HCT116 (cell line): Measurements from ENCODE around the gene DPH3. TPM values are rescaled to one million over a fixed set of nuclear protein-coding genes. Genes with fewer than 3 reads are reported as not detected.

Experiments
- ATAC-seq: fragments of 200-7000 bp; cut with Tn5 transposase; 2 replicates; pipeline ENCODE4 v1.9.1; 2020; ENCODE audit warnings: mild to moderate bottlenecking, moderate library complexity
- BruUV-seq: library from RNA; stranded (reverse); fragments of 400-500 nt; replicated peaks from 2 replicates; lab custom pipeline; 2021; lab: Mats Ljungman, UMichigan
- CTCF ChIA-PET: fragments of 300-600 bp; sonication (Branson Sonifier 250); formaldehyde crosslinking; loops from one replicate; lab custom pipeline; 2021; ENCODE audit warnings: antibody characterized with exemption; lab: Charles Lee
- POLR2A ChIA-PET: fragments of 300-600, 350-600 bp; sonication (Branson Sonifier 250); formaldehyde crosslinking; loops from one replicate; lab custom pipeline; 2021; ENCODE audit warnings: antibody characterized with exemption; lab: Charles Lee
- RAD21 ChIA-PET, 2 experiments: fragments of 300-600 bp; sonication (Branson Sonifier 250); formaldehyde crosslinking; loops; one replicate each; lab custom pipeline; 2023; ENCODE audit warnings: low total read pairs in 2 of 2; ENCODE audit not compliant: uncharacterized antibody in 2 of 2, unreplicated experiment in 2 of 2, low non-redundant PET in 1 of 2; lab: Charles Lee
- DNase-seq: peaks from one replicate; pipeline ENCODE4 v3.0.0-alpha.2; 2010; ENCODE audit warnings: low read depth, low spot score
- H2AFZ ChIP-seq: fragments of 200-600 bp; shearing (Covaris generic), sonication (generic); 2 replicates; pipeline ENCODE4 v1.6.1; 2017; ENCODE audit warnings: low read depth, mixed run types, mixed read lengths, antibody characterized with exemption, low read length; ENCODE audit not compliant: poor library complexity, severe bottlenecking
- H3K27ac ChIP-seq: 2 replicates; pipeline ENCODE4 v1.5.1; 2012; ENCODE audit warnings: low read depth, low read length
- H3K27me3 ChIP-seq: fragments of 200-600 bp; sonication (generic); 2 replicates; pipeline ENCODE4 v1.6.1; 2016; ENCODE audit warnings: mixed run types, low read length, mixed read lengths; ENCODE audit not compliant: insufficient read depth
- H3K36me3 ChIP-seq, 2 experiments: fragments of 200-500 bp in 1 of 2; fragments of 200-600 bp in 1 of 2; sonication (Bioruptor generic) in 1 of 2; sonication (generic) in 1 of 2; 2 replicates each; pipeline versions ENCODE4 v1.5.1 to v1.6.1; 2014 to 2016; ENCODE audit warnings: low read length in 2 of 2, inconsistent platforms in 1 of 2, mixed read lengths in 1 of 2, mixed run types in 1 of 2; ENCODE audit not compliant: insufficient read depth in 2 of 2, control insufficient read depth in 1 of 2
- H3K4me1 ChIP-seq, 2 experiments: fragments of 200-600 bp in 1 of 2; sonication (generic) in 1 of 2; 2 replicates each; pipeline versions ENCODE4 v1.5.1 to v1.6.1; 2012 to 2017; ENCODE audit warnings: low read length in 2 of 2, inconsistent platforms in 1 of 2, mild to moderate bottlenecking in 1 of 2, mixed read lengths in 1 of 2, mixed run types in 1 of 2, moderate library complexity in 1 of 2; ENCODE audit not compliant: insufficient read depth in 2 of 2, control insufficient read depth in 1 of 2
- H3K4me2 ChIP-seq: fragments of 200-600 bp; sonication (generic); 2 replicates; pipeline ENCODE4 v1.6.1; 2017; ENCODE audit warnings: mixed run types, low read length, mixed read lengths
- H3K4me3 ChIP-seq, 2 experiments: fragments of 200-600 bp in 1 of 2; sonication (generic) in 1 of 2; replicated peaks in 1 of 2; 2 replicates each; pipeline ENCODE4 v1.5.1; 2011 to 2016; ENCODE audit warnings: low read length in 2 of 2, control low read depth in 1 of 2, low read depth in 1 of 2, mild to moderate bottlenecking in 1 of 2, mixed read lengths in 1 of 2, mixed run types in 1 of 2
- H3K79me2 ChIP-seq: fragments of 200-600 bp; sonication (generic); 2 replicates; pipeline ENCODE4 v1.6.1; 2017; ENCODE audit warnings: mild to moderate bottlenecking, mixed run types, low read length, moderate library complexity, mixed read lengths; ENCODE audit not compliant: insufficient read depth
- H3K9ac ChIP-seq: fragments of 200-600 bp; sonication (generic); 2 replicates; pipeline ENCODE4 v1.6.1; 2016; ENCODE audit warnings: low read length, mixed read lengths
- H3K9me2 ChIP-seq: fragments of 200-600 bp; sonication (generic), shearing (Covaris generic); 2 replicates; pipeline ENCODE4 v1.6.1; 2017; ENCODE audit warnings: mixed run types, mild to moderate bottlenecking, moderate library complexity; ENCODE audit not compliant: insufficient read depth
- H3K9me3 ChIP-seq, 2 experiments: fragments of 200-500 bp in 1 of 2; fragments of 200-600 bp in 1 of 2; sonication (Bioruptor generic) in 1 of 2; sonication (generic) in 1 of 2; 2 replicates each; pipeline ENCODE4 v1.6.1; 2014 to 2017; ENCODE audit warnings: low read length in 2 of 2, mixed read lengths in 2 of 2, inconsistent platforms in 1 of 2, low read depth in 1 of 2, mild to moderate bottlenecking in 1 of 2, mixed run types in 1 of 2, moderate library complexity in 1 of 2; ENCODE audit not compliant: control insufficient read depth in 1 of 2, insufficient read depth in 1 of 2
- H4K20me1 ChIP-seq: fragments of 200-600 bp; sonication (generic), shearing (Covaris generic); 2 replicates; pipeline ENCODE4 v1.6.1; 2017; ENCODE audit warnings: mixed run types, mild to moderate bottlenecking, moderate library complexity; ENCODE audit not compliant: insufficient read depth
- CBX3 ChIP-seq: IDR thresholded peaks from 2 replicates; pipeline ENCODE4 v1.6.1; 2012; ENCODE audit warnings: low read depth
- CEBPB ChIP-seq: IDR thresholded peaks from 2 replicates; pipeline ENCODE4 v1.6.1; 2012; ENCODE audit warnings: low read depth
- ELF1 ChIP-seq: IDR thresholded peaks from 2 replicates; pipeline ENCODE4 v1.6.1; 2012; ENCODE audit warnings: low read depth, borderline replicate concordance
- EZH2 ChIP-seq: fragments of 200-600 bp; sonication (generic); IDR thresholded peaks from 2 replicates; pipeline ENCODE4 v1.6.1; 2017; ENCODE audit warnings: antibody characterized with exemption, mixed run types
- FOSL1 ChIP-seq: IDR thresholded peaks from 2 replicates; pipeline ENCODE4 v1.6.1; 2012; ENCODE audit warnings: low read depth
- JUND ChIP-seq: IDR thresholded peaks from 2 replicates; pipeline ENCODE4 v1.6.1; 2012
- POLR2A ChIP-seq: IDR thresholded peaks from 2 replicates; pipeline ENCODE4 v1.7.0; 2011; ENCODE audit warnings: borderline replicate concordance; ENCODE audit not compliant: insufficient read depth, insufficient read length; ENCODE audit errors: extremely low read depth
- POLR2AphosphoS5 ChIP-seq: IDR thresholded peaks from 2 replicates; pipeline ENCODE4 v1.6.1; 2011; ENCODE audit warnings: mild to moderate bottlenecking, low read depth, low read length, moderate library complexity
- SIN3A ChIP-seq: IDR thresholded peaks from 2 replicates; pipeline ENCODE4 v1.6.1; 2012; ENCODE audit warnings: low read depth
- TCF7L2 ChIP-seq: IDR thresholded peaks from 2 replicates; pipeline ENCODE4 v1.7.0; 2011; ENCODE audit warnings: borderline replicate concordance, inconsistent platforms; ENCODE audit not compliant: insufficient read depth, insufficient read length; ENCODE audit errors: extremely low read depth
- YY1 ChIP-seq: IDR thresholded peaks from 2 replicates; pipeline ENCODE4 v1.6.1; 2011; ENCODE audit warnings: low read length, low read depth, moderate library complexity, mild to moderate bottlenecking; ENCODE audit not compliant: insufficient replicate concordance; ENCODE audit errors: extremely low read depth
- ZFX ChIP-seq: fragments of 450-650 bp; IDR thresholded peaks from 2 replicates; pipeline ENCODE4 v1.6.1; 2017
- intact Hi-C: fragments of 100-400 bp; cut with micrococcal nuclease; formaldehyde crosslinking; loops from 2 replicates; pipeline ENCODE4 v1.10.0; 2022
- total RNA-seq: library from RNA; stranded (reverse); gene quantifications from one replicate; pipeline ENCODE4 v1.2.1, GENCODE V29; 2021; ENCODE audit not compliant: unreplicated experiment
- TF ChIP-seq, protein P1 (sequence below): IDR thresholded peaks from 2 replicates; pipeline ENCODE4 v1.6.1; 2012
- TF ChIP-seq, protein P2 (sequence below): IDR thresholded peaks from 2 replicates; pipeline ENCODE4 v1.6.1; 2011; ENCODE audit warnings: mild to moderate bottlenecking, low read length, moderate library complexity; ENCODE audit not compliant: insufficient replicate concordance; ENCODE audit errors: extremely low read depth

DPH3 gene
- total RNA-seq, 1 experiment from 2014 or later = 13.8 TPM

DNA sequence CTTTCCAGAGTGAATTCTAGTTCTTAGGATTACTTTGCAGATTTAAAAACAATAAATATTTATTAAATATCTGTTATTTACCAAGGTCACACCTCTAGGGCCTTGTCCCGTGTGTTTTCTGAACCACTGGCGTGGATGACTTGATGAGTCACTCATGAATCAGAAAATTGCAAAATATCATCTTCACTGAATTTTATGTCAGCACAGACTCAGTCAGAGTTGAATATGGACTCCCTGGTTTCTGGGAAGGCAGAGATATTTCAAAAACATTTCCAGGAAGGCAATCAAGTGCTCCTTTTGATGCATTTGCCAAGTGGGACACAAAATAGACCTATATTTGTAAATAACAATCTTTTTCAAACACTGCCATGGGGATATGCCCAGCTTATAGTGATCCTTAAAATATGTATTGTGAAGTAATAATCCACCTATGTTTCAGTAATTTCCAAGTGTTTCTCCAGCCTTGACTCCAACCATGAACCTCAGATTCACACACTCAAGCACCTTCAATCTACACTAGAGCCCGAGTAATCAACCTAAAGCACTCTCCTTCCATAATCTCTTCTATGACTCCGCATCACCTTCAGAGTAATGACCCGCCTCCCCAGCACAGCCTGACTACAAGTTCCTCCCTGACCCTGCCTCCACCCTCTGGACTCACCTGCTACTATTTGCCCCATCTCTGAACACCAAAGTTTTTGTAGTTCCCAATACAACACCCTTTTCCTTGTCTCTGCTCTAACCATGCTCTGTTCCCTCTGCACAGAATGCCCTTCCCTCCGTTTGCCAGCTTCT is 24.3 kb downstream of the DPH3 start:
- Histone ChIP-seq H3K36me3 (no peaks in the 10 kb centered on the region), H3K9me2 (no peaks in the 10 kb centered on the region), H4K20me1 (no peaks in the 10 kb centered on the region), H3K4me1 (peaks cover 0 to 16% of the 10 kb centered on the region in 2 experiments; a peak in 2 of 4 replicates), H3K27ac (no peak overlapping the region), H3K4me3 (no peak overlapping the region), H3K79me2 (no peaks in the 10 kb centered on the region), H3K4me2 (peak overlapping the region; percentile 32; the same call in 1 of the 2 replicates), H3K27me3 (no peaks in the 10 kb centered on the region), H3K9me3 (no peaks in the 10 kb centered on the region)
- no peak for DNase-seq
- no TSS peak for BruUV-seq
- intact Hi-C loops = no loop called here
- CTCF ChIA-PET = no interaction called here
- RAD21 ChIA-PET = no interaction called here
- TF ChIP-seq FOSL1 (peak; percentile 84), CEBPB (peak; percentile 92), JUND (peak; percentile 55), YY1 (no peak)
- TF ChIP-seq, protein P1, sequence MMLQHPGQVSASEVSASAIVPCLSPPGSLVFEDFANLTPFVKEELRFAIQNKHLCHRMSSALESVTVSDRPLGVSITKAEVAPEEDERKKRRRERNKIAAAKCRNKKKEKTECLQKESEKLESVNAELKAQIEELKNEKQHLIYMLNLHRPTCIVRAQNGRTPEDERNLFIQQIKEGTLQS = no peak
- TF ChIP-seq, all 23 proteins: peak for 3
- no peak overlapping the region for H2AFZ ChIP-seq
- no peak for ATAC-seq
- POLR2A ChIA-PET = no interaction called here
- H3K9ac ChIP-seq = no peak overlapping the region

DNA sequence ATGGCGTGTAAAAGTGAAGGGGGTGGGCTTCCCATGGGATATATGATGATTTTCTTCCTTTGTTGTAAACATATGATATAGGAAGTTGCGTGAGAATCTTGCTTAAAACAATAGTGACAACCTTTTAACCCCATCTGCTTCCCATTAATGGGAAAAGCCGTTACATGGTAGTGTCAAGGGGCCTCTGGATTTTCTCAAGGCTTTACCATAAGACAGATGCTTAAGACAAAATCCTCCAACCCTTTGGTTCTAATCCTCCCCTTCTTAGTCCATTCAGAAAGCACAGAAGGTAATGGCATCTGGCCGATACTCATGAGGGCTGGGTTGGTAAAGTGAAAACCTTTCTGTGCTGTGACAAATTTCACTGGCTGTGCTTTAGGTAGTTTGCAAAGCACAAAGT is 25.0 kb downstream of the DPH3 start:
- no TSS peak for BruUV-seq
- H3K36me3 ChIP-seq = no peaks in the 10 kb centered on the region
- H3K4me2 ChIP-seq = no peak overlapping the region
- H4K20me1 ChIP-seq = no peaks in the 10 kb centered on the region
- TF ChIP-seq ELF1 = no peak
- TF ChIP-seq POLR2AphosphoS5 = no peak
- no peak for TF ChIP-seq TCF7L2
- TF ChIP-seq ZFX = no peak
- TF ChIP-seq EZH2 = no peak
- TF ChIP-seq SIN3A = no peak
- no peak for TF ChIP-seq CBX3
- TF ChIP-seq POLR2A = no peak
- TF ChIP-seq, protein P2, sequence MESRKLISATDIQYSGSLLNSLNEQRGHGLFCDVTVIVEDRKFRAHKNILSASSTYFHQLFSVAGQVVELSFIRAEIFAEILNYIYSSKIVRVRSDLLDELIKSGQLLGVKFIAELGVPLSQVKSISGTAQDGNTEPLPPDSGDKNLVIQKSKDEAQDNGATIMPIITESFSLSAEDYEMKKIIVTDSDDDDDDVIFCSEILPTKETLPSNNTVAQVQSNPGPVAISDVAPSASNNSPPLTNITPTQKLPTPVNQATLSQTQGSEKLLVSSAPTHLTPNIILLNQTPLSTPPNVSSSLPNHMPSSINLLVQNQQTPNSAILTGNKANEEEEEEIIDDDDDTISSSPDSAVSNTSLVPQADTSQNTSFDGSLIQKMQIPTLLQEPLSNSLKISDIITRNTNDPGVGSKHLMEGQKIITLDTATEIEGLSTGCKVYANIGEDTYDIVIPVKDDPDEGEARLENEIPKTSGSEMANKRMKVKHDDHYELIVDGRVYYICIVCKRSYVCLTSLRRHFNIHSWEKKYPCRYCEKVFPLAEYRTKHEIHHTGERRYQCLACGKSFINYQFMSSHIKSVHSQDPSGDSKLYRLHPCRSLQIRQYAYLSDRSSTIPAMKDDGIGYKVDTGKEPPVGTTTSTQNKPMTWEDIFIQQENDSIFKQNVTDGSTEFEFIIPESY = no peak
- no peak for TF ChIP-seq CEBPB
- H3K79me2 ChIP-seq = no peaks in the 10 kb centered on the region
- intact Hi-C loops = no loop called here
- H3K27me3 ChIP-seq = no peaks in the 10 kb centered on the region
- ChIA-PET RAD21 (no interaction called here), CTCF (no interaction called here), POLR2A (no interaction called here)
- H3K27ac ChIP-seq = no peak overlapping the region
- no peak for DNase-seq
- no peak overlapping the region for H3K9ac ChIP-seq
- H3K9me3 ChIP-seq = no peaks in the 10 kb centered on the region
- no peak for ATAC-seq
- H3K9me2 ChIP-seq = no peaks in the 10 kb centered on the region
- H2AFZ ChIP-seq = no peak overlapping the region
- H3K4me1 ChIP-seq = peaks cover 0 to 16% of the 10 kb centered on the region in 2 experiments; a peak in 2 of 4 replicates
- no peak overlapping the region for H3K4me3 ChIP-seq
